ENCODE results near the gene CRYBA2. TPM values are rescaled to one million over a fixed set of nuclear protein-coding genes. Genes with fewer than 3 reads are reported as not detected.

CRYBA2 gene
- total and polyA plus RNA-seq, 2 of the 8 experiments (the other 6 are each of a cell fraction or from before 2014, with no cell fraction given), result not detected

GRCh38 chr2:219018726-219019125, 25.5 kb upstream of the CRYBA2 start (continued):
- TF ChIP-seq GABPA (IDR thresholded peaks at IDR 0.05; ENCODE audit: borderline replicate concordance, insufficient read depth, low read length) (no peak), RFX5 (IDR thresholded peaks at IDR 0.05; ENCODE audit: borderline replicate concordance, low read depth, low read length) (no peak), CHD7 (IDR thresholded peaks at IDR 0.05; ENCODE audit: insufficient replicate concordance, low read length) (no peak), RAD21 (IDR thresholded peaks at IDR 0.05 in 1 of 2, conservative IDR thresholded peaks at IDR 0.05 in 1 of 2; ENCODE audit: low read depth in 2 of 2, low read length in 2 of 2) (no peak), SIX5 (IDR thresholded peaks at IDR 0.05; ENCODE audit: low read depth, low read length) (no peak), TAF7 (optimal IDR thresholded peaks at IDR 0.05; ENCODE audit: borderline replicate concordance, low read depth, low read length) (no peak), CHD1 (IDR thresholded peaks at IDR 0.05; ENCODE audit: low read depth, low read length) (no peak)
